Colonic mucosa (tissue), 4 donors: ENCODE results near the gene IL1RAP. TPM values are rescaled to one million over a fixed set of nuclear protein-coding genes. Genes with fewer than 3 reads are reported as not detected.

ENCODE experiments used
- DNase-seq: peaks from one replicate; pipeline ENCODE4 v3.0.0-alpha.2; 2020
- H3K27ac ChIP-seq: fragments of 200-600 bp; one replicate; pipeline ENCODE4 v1.8.0; 2021
- H3K27me3 ChIP-seq: fragments of 200-600 bp; one replicate; pipeline ENCODE4 v1.8.0; 2021
- H3K36me3 ChIP-seq: fragments of 200-600 bp; one replicate; pipeline ENCODE4 v1.8.0; 2021
- H3K4me1 ChIP-seq: fragments of 200-600 bp; one replicate; pipeline ENCODE4 v1.8.0; 2021; ENCODE audit warnings: mild to moderate bottlenecking
- H3K4me3 ChIP-seq: fragments of 200-600 bp; one replicate; pipeline ENCODE4 v1.8.0; 2021
- H3K9ac ChIP-seq, 2 donors: one replicate each; pipeline ENCODE4 v1.7.0; 2013; ENCODE audit warnings: control low read depth in 2 of 2, low read depth in 2 of 2, low read length in 2 of 2
- H3K9me3 ChIP-seq: fragments of 200-600 bp; one replicate; pipeline ENCODE4 v1.8.0; 2021
- intact Hi-C: fragments of 100-400 bp; cut with DNase I; formaldehyde crosslinking; loops from one replicate; pipeline ENCODE4 v1.14.1; 2022
- total RNA-seq, 2 donors: library from RNA; stranded (reverse); fragmentation: NEBNext Ultra II Directional in 1 of 2; extraction: Animal tissue kit (Norgen Biotek cat#: 25700) in 1 of 2; gene quantifications; one replicate each; pipeline ENCODE4 v1.2.1, GENCODE V29; 2021
- TF ChIP-seq, protein P1 (sequence below): fragments of 200-600 bp; IDR thresholded peaks from one replicate; pipeline ENCODE4 v1.8.0; 2022; ENCODE audit warnings: antibody characterized with exemption, mild to moderate bottlenecking
- donor health status: healthy.
- donor health status: DM: no; HTN: no; CAD: no.
- donor health status: DM: no; HTN: no; CAD: no.

The IL1RAP gene
- total RNA-seq, 2 donors from 2014 or later = 3.9 to 5.0 TPM

DNA sequence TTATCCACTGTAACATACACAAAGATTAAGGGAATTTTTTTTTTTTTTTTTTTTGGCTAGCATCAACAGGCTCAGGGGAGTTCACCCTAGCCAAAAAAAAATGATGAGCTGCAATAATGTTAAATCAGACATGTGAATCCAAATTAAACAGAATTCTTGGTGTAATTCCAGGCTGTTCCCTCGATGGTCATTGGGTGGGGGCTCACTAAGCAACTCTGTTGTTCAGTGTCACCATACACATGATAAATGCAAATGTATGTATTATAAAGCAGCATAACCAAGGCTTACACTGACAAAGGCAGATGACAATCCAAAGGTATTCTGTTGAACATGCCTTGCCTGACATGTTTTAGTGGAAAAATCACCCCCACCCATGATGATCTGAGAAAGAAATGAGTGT, 29.0 kb downstream of the IL1RAP start:
- TF ChIP-seq, protein P1, sequence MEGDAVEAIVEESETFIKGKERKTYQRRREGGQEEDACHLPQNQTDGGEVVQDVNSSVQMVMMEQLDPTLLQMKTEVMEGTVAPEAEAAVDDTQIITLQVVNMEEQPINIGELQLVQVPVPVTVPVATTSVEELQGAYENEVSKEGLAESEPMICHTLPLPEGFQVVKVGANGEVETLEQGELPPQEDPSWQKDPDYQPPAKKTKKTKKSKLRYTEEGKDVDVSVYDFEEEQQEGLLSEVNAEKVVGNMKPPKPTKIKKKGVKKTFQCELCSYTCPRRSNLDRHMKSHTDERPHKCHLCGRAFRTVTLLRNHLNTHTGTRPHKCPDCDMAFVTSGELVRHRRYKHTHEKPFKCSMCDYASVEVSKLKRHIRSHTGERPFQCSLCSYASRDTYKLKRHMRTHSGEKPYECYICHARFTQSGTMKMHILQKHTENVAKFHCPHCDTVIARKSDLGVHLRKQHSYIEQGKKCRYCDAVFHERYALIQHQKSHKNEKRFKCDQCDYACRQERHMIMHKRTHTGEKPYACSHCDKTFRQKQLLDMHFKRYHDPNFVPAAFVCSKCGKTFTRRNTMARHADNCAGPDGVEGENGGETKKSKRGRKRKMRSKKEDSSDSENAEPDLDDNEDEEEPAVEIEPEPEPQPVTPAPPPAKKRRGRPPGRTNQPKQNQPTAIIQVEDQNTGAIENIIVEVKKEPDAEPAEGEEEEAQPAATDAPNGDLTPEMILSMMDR = no peak
- no peaks in the 10 kb centered on the region for H3K27me3 ChIP-seq
- no peaks in the 10 kb centered on the region for H3K4me1 ChIP-seq
- no peaks in the 10 kb centered on the region for H3K36me3 ChIP-seq
- H3K9ac ChIP-seq = no peak overlapping the region
- H3K4me3 ChIP-seq = no peak overlapping the region
- H3K27ac ChIP-seq = no peak overlapping the region
- intact Hi-C loops = no loop called here
- DNase-seq = no peak
- H3K9me3 ChIP-seq = no peaks in the 10 kb centered on the region

DNA sequence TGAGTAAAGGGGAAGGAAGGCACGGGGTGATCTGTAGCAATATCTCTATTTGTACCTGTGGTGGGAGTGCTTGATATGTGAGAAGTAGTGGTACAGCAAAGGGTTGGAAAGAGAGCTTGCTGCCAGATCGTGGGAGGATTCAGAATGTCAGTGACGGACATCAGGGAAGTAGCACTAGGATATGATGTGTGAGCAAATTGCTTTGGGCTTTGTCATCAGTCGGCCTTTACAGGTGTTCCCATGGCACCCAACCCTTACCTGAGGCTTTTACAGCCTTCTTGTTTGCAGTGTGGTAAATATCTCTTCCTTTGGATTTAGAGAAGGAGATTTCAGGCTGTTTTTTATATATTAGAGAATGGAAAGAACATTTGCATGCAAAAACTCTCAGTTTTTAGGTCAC, 29.8 kb downstream of the IL1RAP start:
- H3K9ac ChIP-seq = no peak overlapping the region
- peak; percentile 19 for DNase-seq
- TF ChIP-seq, protein P1 = no peak
- H3K27me3 ChIP-seq = no peaks in the 10 kb centered on the region
- intact Hi-C loops = no loop called here
- no peak overlapping the region for H3K4me3 ChIP-seq
- H3K9me3 ChIP-seq = no peaks in the 10 kb centered on the region
- H3K4me1 ChIP-seq = no peaks in the 10 kb centered on the region
- no peak overlapping the region for H3K27ac ChIP-seq
- H3K36me3 ChIP-seq = no peaks in the 10 kb centered on the region

DNA sequence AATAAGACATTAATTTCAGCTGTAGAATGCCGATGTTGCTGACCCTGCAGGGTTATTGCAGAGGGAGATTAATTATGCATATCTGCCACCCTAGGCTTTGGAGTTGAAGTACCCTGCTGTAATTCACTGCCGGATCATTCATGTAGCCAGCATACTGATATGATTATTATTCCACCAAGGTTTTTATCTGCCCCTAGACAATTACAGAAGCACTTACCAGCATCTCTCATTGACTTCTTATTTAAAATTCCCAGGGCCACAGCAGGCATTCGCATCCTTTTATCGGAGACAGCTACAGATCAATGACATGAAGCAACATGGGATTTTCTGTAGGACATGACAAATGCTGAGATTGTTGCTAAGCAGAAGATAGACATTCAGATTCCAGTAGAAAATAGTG, 31.3 kb downstream of the IL1RAP start:
- Histone ChIP-seq H3K27ac (no peak overlapping the region), H3K27me3 (no peaks in the 10 kb centered on the region), H3K4me1 (no peaks in the 10 kb centered on the region), H3K36me3 (no peaks in the 10 kb centered on the region), H3K9me3 (no peaks in the 10 kb centered on the region), H3K9ac (no peak overlapping the region), H3K4me3 (no peak overlapping the region)
- no peak for DNase-seq
- intact Hi-C loops = no loop called here
- TF ChIP-seq, protein P1 = no peak

GRCh38 chr3:190546881-190547510, 33.1 kb downstream of the IL1RAP start:
- TF ChIP-seq, protein P1 = no peak
- no peaks in the 10 kb centered on the region for H3K27me3 ChIP-seq

GRCh38 chr3:190548031-190548656, 34.3 kb downstream of the IL1RAP start:
- no peak overlapping the region for H3K27ac ChIP-seq

More at GRCh38 chr3:190546881-190547510, 33.1 kb downstream of the IL1RAP start:
- Histone ChIP-seq H3K36me3 (no peaks in the 10 kb centered on the region), H3K27ac (no peak overlapping the region), H3K4me3 (no peak overlapping the region), H3K4me1 (no peaks in the 10 kb centered on the region), H3K9ac (no peak overlapping the region), H3K9me3 (no peaks in the 10 kb centered on the region)
- DNase-seq = no peak
- intact Hi-C loops = no loop called here

More at GRCh38 chr3:190548031-190548656, 34.3 kb downstream of the IL1RAP start:
- intact Hi-C loops = no loop called here
- Histone ChIP-seq H3K9me3 (no peaks in the 10 kb centered on the region), H3K27me3 (no peaks in the 10 kb centered on the region), H3K4me3 (no peak overlapping the region), H3K9ac (no peak overlapping the region), H3K4me1 (no peaks in the 10 kb centered on the region), H3K36me3 (no peaks in the 10 kb centered on the region)
- DNase-seq = no peak
- TF ChIP-seq, protein P1 = no peak
